IPS-20b (cell line): ENCODE results near the gene PFKFB4.
"Not testable (repeated sequence)": the region's sequence is repeated elsewhere in the genome, so short reads cannot be mapped to it uniquely, and the experiment has no call there.

Source experiments
- H3K27ac ChIP-seq: one replicate; pipeline ENCODE4 v1.5.1; 2013; ENCODE audit warnings: low read length
- H3K27me3 ChIP-seq: 2 replicates; pipeline ENCODE4 v1.6.1; 2013; ENCODE audit warnings: mild to moderate bottlenecking, low read length, inconsistent platforms; ENCODE audit not compliant: insufficient read depth
- H3K36me3 ChIP-seq: 2 replicates; pipeline ENCODE4 v1.6.1; 2013; ENCODE audit warnings: low read depth, mild to moderate bottlenecking, inconsistent platforms, low read length, moderate library complexity; ENCODE audit not compliant: insufficient read depth
- H3K4me1 ChIP-seq: 2 replicates; pipeline ENCODE4 v1.6.1; 2013; ENCODE audit warnings: mild to moderate bottlenecking, control low read depth, inconsistent platforms, low read length, moderate library complexity; ENCODE audit not compliant: insufficient read depth
- H3K4me3 ChIP-seq: 2 replicates; pipeline ENCODE4 v1.5.1; 2013; ENCODE audit warnings: mild to moderate bottlenecking, low read length, inconsistent platforms
- H3K9ac ChIP-seq: 2 replicates; pipeline ENCODE4 v1.6.1; 2013; ENCODE audit warnings: low read depth, mild to moderate bottlenecking, inconsistent platforms, low read length, moderate library complexity
- H3K9me3 ChIP-seq: 2 replicates; pipeline ENCODE4 v1.6.1; 2013; ENCODE audit warnings: mild to moderate bottlenecking, low read depth, low read length, inconsistent platforms; ENCODE audit not compliant: insufficient read depth

The PFKFB4 gene

GRCh38 chr3:48502728-48503168 lies 53.9 kb downstream of the PFKFB4 start:
- Histone ChIP-seq H3K9ac (peak overlapping the region; percentile 74; the same call in 1 of the 2 replicates), H3K36me3 (peaks cover 4% of the 10 kb centered on the region; the same call in 1 of the 2 replicates), H3K27me3 (peaks cover 11% of the 10 kb centered on the region; the same call in 1 of the 2 replicates), H3K9me3 (no peaks in the 10 kb centered on the region), H3K4me1 (peaks cover 20% of the 10 kb centered on the region), H3K4me3 (peak overlapping the region; percentile 74), H3K27ac (no peak overlapping the region)

- Histone ChIP-seq H3K9me3 (no peaks in the 10 kb centered on the region), H3K27ac (no peak overlapping the region), H3K9ac (no peak overlapping the region), H3K4me1 (peaks cover 16% of the 10 kb centered on the region), H3K36me3 (peaks cover 4% of the 10 kb centered on the region; the same call in 1 of the 2 replicates), H3K4me3 (no peak overlapping the region), H3K27me3 (peaks cover 11% of the 10 kb centered on the region; the same call in 1 of the 2 replicates)
Observed at GRCh38 chr3:48502121-48502520, 54.5 kb downstream of the PFKFB4 start.

- Histone ChIP-seq H3K4me1 (peaks cover 15% of the 10 kb centered on the region), H3K27ac (no peak overlapping the region), H3K4me3 (no peak overlapping the region), H3K36me3 (peaks cover 4% of the 10 kb centered on the region; the same call in 1 of the 2 replicates), H3K9me3 (no peaks in the 10 kb centered on the region), H3K27me3 (peaks cover 11% of the 10 kb centered on the region; the same call in 1 of the 2 replicates), H3K9ac (no peak overlapping the region)
Observed at GRCh38 chr3:48501196-48501595, 55.4 kb downstream of the PFKFB4 start.

GRCh38 chr3:48500656-48501055 lies 55.9 kb downstream of the PFKFB4 start:
- no peaks in the 10 kb centered on the region for H3K9me3 ChIP-seq
- H3K36me3 ChIP-seq = peaks cover 4% of the 10 kb centered on the region; the same call in 1 of the 2 replicates
- no peak overlapping the region for H3K9ac ChIP-seq
- peaks cover 11% of the 10 kb centered on the region; the same call in 1 of the 2 replicates for H3K27me3 ChIP-seq
- H3K4me3 ChIP-seq = no peak overlapping the region
- peaks cover 15% of the 10 kb centered on the region for H3K4me1 ChIP-seq
- no peak overlapping the region for H3K27ac ChIP-seq

DNA sequence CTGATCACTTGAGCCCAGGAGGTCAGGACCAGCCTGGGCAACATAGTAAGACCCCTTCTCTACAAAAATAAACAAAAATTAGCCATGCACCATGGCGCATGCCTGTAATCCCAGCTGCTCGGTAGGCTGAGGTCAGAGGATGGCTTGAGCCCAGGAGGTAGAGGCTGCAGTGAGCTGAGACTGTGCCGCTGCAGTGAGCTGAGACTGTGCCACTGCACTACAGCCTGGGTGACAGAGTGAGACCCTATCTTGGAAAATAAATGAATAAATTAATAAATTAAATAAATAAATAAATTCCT lies 63.5 kb downstream of the PFKFB4 start:
- H3K36me3 ChIP-seq = peaks cover 7% of the 10 kb centered on the region; the same call in 1 of the 2 replicates
- no peaks in the 10 kb centered on the region for H3K4me1 ChIP-seq
- H3K9ac ChIP-seq = no peak overlapping the region
- no peaks in the 10 kb centered on the region for H3K27me3 ChIP-seq
- H3K9me3 ChIP-seq = no peaks in the 10 kb centered on the region
- no peak overlapping the region for H3K4me3 ChIP-seq
- no peak overlapping the region for H3K27ac ChIP-seq

GRCh38 chr3:48492461-48493202 lies 64.0 kb downstream of the PFKFB4 start:
- Histone ChIP-seq H3K27ac (no peak overlapping the region), H3K9ac (no peak overlapping the region), H3K4me3 (no peak overlapping the region), H3K4me1 (no peaks in the 10 kb centered on the region), H3K9me3 (no peaks in the 10 kb centered on the region), H3K36me3 (peaks cover 7% of the 10 kb centered on the region; the same call in 1 of the 2 replicates), H3K27me3 (no peaks in the 10 kb centered on the region)

DNA sequence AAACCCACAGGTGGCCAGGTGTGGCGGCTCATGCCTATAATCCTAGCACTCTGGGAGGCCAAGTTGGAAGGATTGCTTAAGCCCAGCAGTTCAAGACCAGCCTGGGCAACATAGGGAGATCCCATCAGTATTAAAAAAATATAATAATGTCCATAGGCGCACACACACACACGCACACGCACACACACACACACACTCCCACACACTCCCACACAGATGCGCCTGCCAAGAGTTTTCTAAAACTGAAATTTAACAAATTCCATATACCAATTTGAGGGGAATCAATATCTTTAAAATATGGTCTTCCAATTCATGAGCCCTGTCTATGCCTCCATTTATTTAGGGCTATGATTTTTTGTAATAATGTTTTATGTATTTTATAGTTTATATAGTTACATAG lies 69.7 kb downstream of the PFKFB4 start:
- Histone ChIP-seq H3K27me3 (no peaks in the 10 kb centered on the region), H3K36me3 (no peaks in the 10 kb centered on the region; the same call in 1 of the 2 replicates), H3K9me3 (no peaks in the 10 kb centered on the region), H3K4me1 (no peaks in the 10 kb centered on the region), H3K4me3 (no peak overlapping the region), H3K27ac (no peak overlapping the region), H3K9ac (no peak overlapping the region)

- H3K9ac ChIP-seq, H3K27me3 ChIP-seq, H3K36me3 ChIP-seq, H3K27ac ChIP-seq, H3K4me1 ChIP-seq, H3K4me3 ChIP-seq, H3K9me3 ChIP-seq: not testable (repeated sequence)
Observed at GRCh38 chr3:48482822-48483221, 73.8 kb downstream of the PFKFB4 start.

- H3K9me3 ChIP-seq, H3K9ac ChIP-seq, H3K27me3 ChIP-seq, H3K4me3 ChIP-seq, H3K4me1 ChIP-seq, H3K27ac ChIP-seq, H3K36me3 ChIP-seq: not testable (repeated sequence)
Observed at GRCh38 chr3:48480891-48481290, 75.7 kb downstream of the PFKFB4 start.

GRCh38 chr3:48478626-48479555 lies 77.7 kb downstream of the PFKFB4 start:
- H3K27me3 ChIP-seq = no peaks in the 10 kb centered on the region
- no peak overlapping the region for H3K9ac ChIP-seq
- no peak overlapping the region for H3K4me3 ChIP-seq
- H3K27ac ChIP-seq = no peak overlapping the region
- H3K36me3 ChIP-seq = no peaks in the 10 kb centered on the region
- H3K9me3 ChIP-seq = no peaks in the 10 kb centered on the region
- peaks cover 10% of the 10 kb centered on the region; the same call in 1 of the 2 replicates for H3K4me1 ChIP-seq

- Histone ChIP-seq H3K4me3 (no peak overlapping the region), H3K4me1 (peaks cover 15% of the 10 kb centered on the region; the same call in 1 of the 2 replicates)
Observed at GRCh38 chr3:48477959-48478520, 78.6 kb downstream of the PFKFB4 start.

More at GRCh38 chr3:48477959-48478520, 78.6 kb downstream of the PFKFB4 start:
- Histone ChIP-seq H3K9me3 (no peaks in the 10 kb centered on the region), H3K9ac (no peak overlapping the region), H3K36me3 (no peaks in the 10 kb centered on the region), H3K27ac (no peak overlapping the region), H3K27me3 (no peaks in the 10 kb centered on the region)
